ENCODE results near the gene BMP2K.
A peak's percentile ranks its signal among the peaks of the same experiment; 100 is the strongest.

BMP2K gene

DNA sequence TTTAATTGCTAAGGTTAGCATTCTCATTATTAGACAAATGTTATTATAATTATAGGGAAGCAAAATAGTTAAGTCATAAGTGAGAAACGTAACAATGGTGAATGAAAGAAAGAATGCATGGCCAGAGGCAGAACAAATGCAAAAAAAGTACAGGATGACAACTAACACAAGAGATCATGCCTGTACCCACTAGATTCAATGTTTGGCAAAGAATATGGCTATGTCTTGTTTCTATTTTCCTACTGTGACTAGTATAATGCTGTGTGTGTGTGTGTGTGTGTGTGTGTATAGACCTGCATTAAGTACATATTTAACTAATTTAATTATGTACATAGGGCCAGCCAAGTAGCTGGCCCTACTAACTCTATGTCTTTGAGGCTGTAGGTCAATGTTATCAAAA is 12.9 kb upstream of the BMP2K start:
- DNase-seq (ENCODE audit: extremely low spot score) = no peak
- POLR2A ChIA-PET = no interaction called here
- TF ChIP-seq, protein P1, sequence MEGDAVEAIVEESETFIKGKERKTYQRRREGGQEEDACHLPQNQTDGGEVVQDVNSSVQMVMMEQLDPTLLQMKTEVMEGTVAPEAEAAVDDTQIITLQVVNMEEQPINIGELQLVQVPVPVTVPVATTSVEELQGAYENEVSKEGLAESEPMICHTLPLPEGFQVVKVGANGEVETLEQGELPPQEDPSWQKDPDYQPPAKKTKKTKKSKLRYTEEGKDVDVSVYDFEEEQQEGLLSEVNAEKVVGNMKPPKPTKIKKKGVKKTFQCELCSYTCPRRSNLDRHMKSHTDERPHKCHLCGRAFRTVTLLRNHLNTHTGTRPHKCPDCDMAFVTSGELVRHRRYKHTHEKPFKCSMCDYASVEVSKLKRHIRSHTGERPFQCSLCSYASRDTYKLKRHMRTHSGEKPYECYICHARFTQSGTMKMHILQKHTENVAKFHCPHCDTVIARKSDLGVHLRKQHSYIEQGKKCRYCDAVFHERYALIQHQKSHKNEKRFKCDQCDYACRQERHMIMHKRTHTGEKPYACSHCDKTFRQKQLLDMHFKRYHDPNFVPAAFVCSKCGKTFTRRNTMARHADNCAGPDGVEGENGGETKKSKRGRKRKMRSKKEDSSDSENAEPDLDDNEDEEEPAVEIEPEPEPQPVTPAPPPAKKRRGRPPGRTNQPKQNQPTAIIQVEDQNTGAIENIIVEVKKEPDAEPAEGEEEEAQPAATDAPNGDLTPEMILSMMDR (IDR thresholded peaks at IDR 0.05; ENCODE audit: control extremely low read depth, extremely low read depth, low read depth, missing control alignments) = no peak
- CTCF ChIA-PET = no interaction called here

DNA sequence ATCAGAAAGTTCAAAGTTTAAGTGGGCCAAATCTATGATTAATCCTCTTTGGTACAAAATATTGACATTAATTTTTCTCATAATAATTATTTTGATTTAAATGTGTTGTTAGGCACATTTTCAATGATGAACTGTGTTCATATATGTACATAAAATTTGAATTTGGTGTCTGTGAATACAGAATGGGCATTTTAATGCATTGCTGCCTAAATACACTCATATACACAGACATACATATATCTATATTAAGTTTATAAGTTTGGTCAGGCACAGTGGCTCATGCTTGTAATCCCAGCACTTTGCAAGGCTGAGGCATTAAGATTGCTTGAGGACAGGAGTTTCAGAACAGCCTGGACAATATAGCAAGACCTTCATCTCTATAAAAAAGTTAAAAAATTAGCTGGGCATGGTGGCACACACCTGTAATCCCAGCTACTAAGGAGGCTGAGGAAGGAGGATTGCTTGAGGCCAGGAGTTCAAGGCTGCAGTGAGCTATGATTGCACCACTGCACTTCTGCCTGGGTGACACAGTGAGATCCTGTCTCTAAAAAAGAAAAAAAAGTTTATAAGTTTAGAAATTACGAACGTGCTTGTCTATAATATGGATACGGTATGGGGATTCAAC is 12.3 kb upstream of the BMP2K start:
- CTCF ChIA-PET = no interaction called here
- POLR2A ChIA-PET = no interaction called here
- DNase-seq (ENCODE audit: extremely low spot score) = no peak
- TF ChIP-seq, protein P1 (IDR thresholded peaks at IDR 0.05; ENCODE audit: control extremely low read depth, extremely low read depth, low read depth, missing control alignments) = no peak

DNA sequence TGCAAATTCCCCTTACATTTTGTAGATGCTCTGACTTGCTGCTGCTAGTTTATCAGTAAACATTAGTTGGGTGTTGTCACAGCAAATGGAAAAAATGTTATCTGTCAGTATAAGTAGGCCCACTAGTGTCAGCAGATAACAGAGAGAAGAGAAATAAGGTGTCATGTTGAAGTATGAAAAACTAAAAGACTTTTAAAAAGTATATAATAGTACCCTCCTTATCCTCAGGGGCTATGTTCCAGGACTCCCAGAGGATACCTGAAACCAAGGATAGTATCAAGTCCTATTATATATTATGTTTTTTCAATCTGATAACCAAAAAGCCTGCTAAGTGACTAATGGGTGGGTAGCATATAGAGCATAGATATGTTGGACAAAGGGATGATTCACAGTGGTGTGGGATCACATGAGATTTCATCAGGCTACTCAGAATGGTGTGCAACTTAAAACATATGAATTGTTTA is 11.6 kb upstream of the BMP2K start:
- POLR2A ChIA-PET = no interaction called here
- DNase-seq (ENCODE audit: extremely low spot score) = no peak
- CTCF ChIA-PET = no interaction called here
- TF ChIP-seq, protein P1 (IDR thresholded peaks at IDR 0.05; ENCODE audit: control extremely low read depth, extremely low read depth, low read depth, missing control alignments) = no peak

DNA sequence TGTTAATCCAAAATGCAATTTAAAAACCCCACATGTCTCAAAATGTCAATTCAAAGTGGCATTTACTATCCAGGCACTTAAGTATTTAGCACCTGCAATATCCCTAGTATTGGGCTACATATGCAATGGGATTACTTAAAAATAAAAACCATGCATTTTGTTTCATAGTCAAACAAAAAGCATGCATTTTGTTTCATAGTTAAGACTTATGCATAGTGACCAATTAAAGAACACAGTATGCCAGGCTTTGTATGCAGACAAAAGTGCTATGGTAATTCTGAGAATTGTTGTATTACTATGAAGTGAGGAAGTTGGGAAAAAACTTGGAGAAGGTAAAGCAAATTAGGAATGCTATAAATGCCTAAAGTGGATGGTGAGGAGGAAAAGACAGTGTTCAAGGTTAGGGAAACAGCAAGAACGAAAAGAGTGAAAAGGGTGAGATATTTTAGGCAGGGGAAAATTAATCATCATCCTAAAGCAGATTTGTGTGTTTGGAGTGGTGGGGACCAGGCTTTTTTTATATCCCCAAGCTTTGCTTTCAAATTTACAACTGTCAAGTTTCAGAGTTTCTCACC is 10.6 kb upstream of the BMP2K start:
- ChIA-PET POLR2A (no interaction called here), CTCF (interaction anchor here (1.2 to 2.0 kb wide), 4 partner anchors 13 to 98 kb away, joined by 3 to 5 read pairs (median 4); no protein-coding TSS in a partner anchor)
- DNase-seq (ENCODE audit: extremely low spot score) = no peak
- TF ChIP-seq, protein P1 (IDR thresholded peaks at IDR 0.05; ENCODE audit: control extremely low read depth, extremely low read depth, low read depth, missing control alignments) = no peak

DNA sequence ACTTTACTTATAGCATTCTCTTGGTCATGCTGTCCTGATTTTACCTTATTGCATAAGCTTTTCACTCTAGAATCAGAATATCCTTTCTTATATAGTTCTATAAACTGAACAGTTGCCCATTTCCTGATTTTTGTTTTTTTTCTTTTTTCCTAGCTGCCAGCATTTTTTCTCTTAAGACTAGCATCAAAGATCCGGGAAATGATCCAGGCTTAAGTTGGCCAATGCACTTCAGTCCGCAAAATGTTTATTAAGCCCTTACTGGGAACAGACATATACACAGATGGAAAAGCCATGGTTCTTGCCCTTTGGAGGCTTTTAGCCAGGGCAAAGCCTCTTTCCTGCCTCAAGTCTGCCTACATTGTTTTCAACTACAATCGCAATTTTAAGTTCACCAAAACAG is 10.1 kb upstream of the BMP2K start:
- TF ChIP-seq, protein P1 (IDR thresholded peaks at IDR 0.05; ENCODE audit: control extremely low read depth, extremely low read depth, low read depth, missing control alignments) = no peak
- no peak for DNase-seq (ENCODE audit: extremely low spot score)
- CTCF ChIA-PET = interaction anchor here (1.0 to 2.0 kb wide), 6 partner anchors 13 to 153 kb away, joined by 3 to 5 read pairs (median 3); no protein-coding TSS in a partner anchor
- POLR2A ChIA-PET = no interaction called here

DNA sequence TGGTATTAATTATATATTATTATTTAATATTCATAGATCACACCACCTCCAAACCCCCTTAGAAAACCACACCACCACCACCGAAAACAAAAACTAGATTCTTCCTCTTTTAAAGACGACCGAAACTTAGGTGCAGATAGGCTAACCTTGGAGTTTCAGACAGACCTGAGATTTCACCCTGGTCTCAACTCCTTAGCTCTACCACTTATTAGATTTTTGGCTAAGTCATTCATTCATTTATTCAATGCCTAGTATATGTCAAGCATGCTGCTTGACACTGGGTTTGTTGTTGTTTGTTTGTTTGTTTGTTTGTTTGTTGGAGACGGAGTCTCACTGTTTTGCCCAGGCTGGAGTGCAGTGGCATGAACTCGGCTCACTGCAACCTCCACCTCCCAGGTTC is 9.5 kb upstream of the BMP2K start:
- TF ChIP-seq, protein P1 (IDR thresholded peaks at IDR 0.05; ENCODE audit: control extremely low read depth, extremely low read depth, low read depth, missing control alignments) = no peak
- POLR2A ChIA-PET = no interaction called here
- DNase-seq (ENCODE audit: extremely low spot score) = peak; percentile 36
- CTCF ChIA-PET = interaction anchor here (0.8 to 2.0 kb wide), 9 partner anchors 8 to 154 kb away, joined by 3 to 5 read pairs (median 3); no protein-coding TSS in a partner anchor

Data from GM10248 (cell line).